AG09319 (cell line): Measurements from ENCODE around the gene HAPLN3.

Experiments used
- DNase-seq: peaks from one replicate; pipeline ENCODE4 v3.0.0-alpha.2; 2010; ENCODE audit warnings: low read depth; ENCODE audit errors: extremely low read depth
- CTCF ChIP-seq: IDR thresholded peaks from 2 replicates; pipeline ENCODE4 v1.5.1; 2011; ENCODE audit warnings: low read depth, mild to moderate bottlenecking, inconsistent platforms, low read length, moderate library complexity

The HAPLN3 gene

GRCh38 chr15:88876573-88876972 lies 18.8 kb downstream of the HAPLN3 start:
- no peak for TF ChIP-seq CTCF
- DNase-seq: no peak

- no peak for DNase-seq
- TF ChIP-seq CTCF: no peak
Observed at GRCh38 chr15:88874684-88875083, 20.7 kb downstream of the HAPLN3 start.

GRCh38 chr15:88874275-88874674 lies 21.1 kb downstream of the HAPLN3 start:
- no peak for DNase-seq
- TF ChIP-seq CTCF: no peak

GRCh38 chr15:88873786-88874185 lies 21.6 kb downstream of the HAPLN3 start:
- no peak for TF ChIP-seq CTCF
- no peak for DNase-seq

- DNase-seq: no peak
- no peak for TF ChIP-seq CTCF
Observed at GRCh38 chr15:88872706-88873105, 22.6 kb downstream of the HAPLN3 start.

- DNase-seq: no peak
- no peak for TF ChIP-seq CTCF
Observed at GRCh38 chr15:88872106-88872505, 23.2 kb downstream of the HAPLN3 start.

- DNase-seq: no peak
- TF ChIP-seq CTCF: no peak
Observed at GRCh38 chr15:88871313-88871712, 24.0 kb downstream of the HAPLN3 start.
